ENCODE results near the gene DRAM2. TPM values are rescaled to one million over a fixed set of nuclear protein-coding genes. Genes with fewer than 3 reads are reported as not detected.

The DRAM2 gene
- total and polyA plus RNA-seq, 2 of the 4 experiments (the other 2 are of a cell fraction), result 31.4 to 66.3 TPM

GRCh38 chr1:111101854-111102642 is 37.8 kb downstream of the DRAM2 start:
- Histone ChIP-seq H3K9ac (ENCODE audit: low read depth, low read length) (no peak overlapping the region), H3K18ac (ENCODE audit: low read depth, low read length) (no peak overlapping the region), H3K14ac (replicated peaks; ENCODE audit: low read depth, low read length) (no peak overlapping the region), H3K4me3 (ENCODE audit: insufficient read depth, low read depth, low read length) (no peak overlapping the region), H3K79me1 (ENCODE audit: low read depth in 1 of 2, low read length in 2 of 2) (no peaks in the 10 kb centered on the region), H2AK9ac (replicated peaks; ENCODE audit: low read depth, low read length, poor library complexity) (no peak overlapping the region), H2BK5ac (ENCODE audit: low read depth, low read length, poor library complexity, severe bottlenecking) (no peak overlapping the region), H3K36me3 (ENCODE audit: control insufficient read depth, insufficient read depth, low read length) (no peaks in the 10 kb centered on the region), H2BK15ac (ENCODE audit: low read depth, low read length) (no peak overlapping the region), H3K4me1 (ENCODE audit: control insufficient read depth, insufficient read depth, low read length) (no peaks in the 10 kb centered on the region), H2BK120ac (ENCODE audit: low read depth, low read length) (no peak overlapping the region), H4K91ac (ENCODE audit: insufficient read depth, low read depth, low read length) (no peak overlapping the region), H3K4me2 (ENCODE audit: low read depth, low read length) (no peak overlapping the region), H2AK5ac (ENCODE audit: low read depth, low read length) (no peak overlapping the region), H3K4ac (ENCODE audit: low read depth, low read length) (no peak overlapping the region), H4K20me1 (ENCODE audit: insufficient read depth, low read length) (no peaks in the 10 kb centered on the region), H2AFZ (replicated peaks; ENCODE audit: low read length, poor library complexity) (no peak overlapping the region), H4K5ac (ENCODE audit: low read depth, low read length) (no peak overlapping the region), H3K27me3 (ENCODE audit: control insufficient read depth, insufficient read depth, low read length) (no peaks in the 10 kb centered on the region), H3K27ac (ENCODE audit: insufficient read depth, low read length) (no peak overlapping the region), H3K56ac (ENCODE audit: extremely low read depth, insufficient read depth, low read length) (no peak overlapping the region), H3K9me1 (ENCODE audit: insufficient read depth, low read length) (no peaks in the 10 kb centered on the region), H4K8ac (ENCODE audit: low read depth in 2 of 2, low read length in 2 of 2) (no peak overlapping the region), H3K23ac (ENCODE audit: low read depth, low read length) (no peak overlapping the region), H2BK20ac (ENCODE audit: low read depth, low read length) (no peak overlapping the region), H3K9me3 (ENCODE audit: control insufficient read depth, insufficient read depth, low read length) (peaks cover 7% of the 10 kb centered on the region)
- ChIA-PET CTCF (no interaction called here), POLR2A (ENCODE audit: unreplicated experiment) (no interaction called here)
- DNase-seq, result no peak
- no peak for ATAC-seq (ENCODE audit: low read depth)
- dilution Hi-C loops (cut with HindIII; ENCODE audit: low sequenced_read_pairs, unreplicated experiment) (no loop called here), in situ Hi-C loops (cut with MboI; ENCODE audit: low sequenced_read_pairs) (no loop called here), intact Hi-C loops (cut with micrococcal nuclease) (no loop called here)
- no TSS peak for BruUV-seq (replicated peaks)
- TF ChIP-seq BHLHE40 (IDR thresholded peaks at IDR 0.05; ENCODE audit: low read depth, low read length) (no peak), NFE2L2 (IDR thresholded peaks at IDR 0.05; ENCODE audit: low read depth, low read length) (0 out of 2 replicates have a peak, but pooled peaks have one; percentile 11)
- 70% methylated on average over 2 of the region's 5 CpGs; no CpG with 5 or more reads in 1 of the 2 experiments for WGBS, 2 experiments (ENCODE audit: extremely low coverage in 2 of 2, insufficient read length in 1 of 2)
